NB4 (cell line): ENCODE data around the gene LAIR1.

Experiments
- DNase-seq: peaks from one replicate; pipeline ENCODE4 v3.0.0; 2010; ENCODE audit warnings: low read depth
- H3K4me3 ChIP-seq: one replicate; pipeline ENCODE4 v1.5.1; 2011; ENCODE audit warnings: mild to moderate bottlenecking, low read depth, low read length, moderate library complexity
- MYC ChIP-seq: IDR thresholded peaks from 2 replicates; pipeline ENCODE4 v1.6.1; 2011; ENCODE audit warnings: low read depth, low read length
- POLR2A ChIP-seq: IDR thresholded peaks from 2 replicates; pipeline ENCODE4 v1.6.1; 2011; ENCODE audit warnings: mild to moderate bottlenecking; ENCODE audit not compliant: insufficient read length; ENCODE audit errors: extremely low read depth
- TF ChIP-seq, protein P1 (sequence below): IDR thresholded peaks from one replicate; pipeline ENCODE4 v1.5.1; 2012; ENCODE audit warnings: low read depth, low read length
- TF ChIP-seq, protein P2 (sequence below): IDR thresholded peaks from 2 replicates; pipeline ENCODE4 v1.6.1; 2011; ENCODE audit warnings: low read depth, low read length

LAIR1 gene

DNA sequence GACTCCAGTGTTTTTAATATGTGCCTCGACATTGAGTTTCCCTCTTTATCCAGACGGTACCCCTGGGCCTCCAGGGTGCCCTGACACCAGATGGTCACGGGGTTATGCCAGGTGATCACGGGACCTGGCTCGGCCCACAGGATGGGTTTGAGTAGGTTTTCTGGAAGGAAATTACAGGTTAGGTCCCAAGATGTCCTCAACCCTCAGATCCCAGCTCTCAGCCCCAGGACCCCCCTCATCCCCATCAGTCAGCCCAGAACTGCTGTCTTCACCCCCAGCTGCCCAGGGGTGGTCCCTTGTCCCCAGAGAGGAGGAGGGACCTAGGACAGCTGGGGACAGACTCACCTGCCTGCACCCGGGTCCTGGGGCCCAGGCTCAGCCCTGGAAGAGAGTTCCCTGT lies 26.2 kb downstream of the LAIR1 start:
- DNase-seq: no peak
- TF ChIP-seq, protein P1, sequence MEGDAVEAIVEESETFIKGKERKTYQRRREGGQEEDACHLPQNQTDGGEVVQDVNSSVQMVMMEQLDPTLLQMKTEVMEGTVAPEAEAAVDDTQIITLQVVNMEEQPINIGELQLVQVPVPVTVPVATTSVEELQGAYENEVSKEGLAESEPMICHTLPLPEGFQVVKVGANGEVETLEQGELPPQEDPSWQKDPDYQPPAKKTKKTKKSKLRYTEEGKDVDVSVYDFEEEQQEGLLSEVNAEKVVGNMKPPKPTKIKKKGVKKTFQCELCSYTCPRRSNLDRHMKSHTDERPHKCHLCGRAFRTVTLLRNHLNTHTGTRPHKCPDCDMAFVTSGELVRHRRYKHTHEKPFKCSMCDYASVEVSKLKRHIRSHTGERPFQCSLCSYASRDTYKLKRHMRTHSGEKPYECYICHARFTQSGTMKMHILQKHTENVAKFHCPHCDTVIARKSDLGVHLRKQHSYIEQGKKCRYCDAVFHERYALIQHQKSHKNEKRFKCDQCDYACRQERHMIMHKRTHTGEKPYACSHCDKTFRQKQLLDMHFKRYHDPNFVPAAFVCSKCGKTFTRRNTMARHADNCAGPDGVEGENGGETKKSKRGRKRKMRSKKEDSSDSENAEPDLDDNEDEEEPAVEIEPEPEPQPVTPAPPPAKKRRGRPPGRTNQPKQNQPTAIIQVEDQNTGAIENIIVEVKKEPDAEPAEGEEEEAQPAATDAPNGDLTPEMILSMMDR: no peak
- TF ChIP-seq MYC (no peak), POLR2A (no peak)
- TF ChIP-seq, protein P2, sequence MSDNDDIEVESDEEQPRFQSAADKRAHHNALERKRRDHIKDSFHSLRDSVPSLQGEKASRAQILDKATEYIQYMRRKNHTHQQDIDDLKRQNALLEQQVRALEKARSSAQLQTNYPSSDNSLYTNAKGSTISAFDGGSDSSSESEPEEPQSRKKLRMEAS: no peak
- no peak overlapping the region for H3K4me3 ChIP-seq

DNA sequence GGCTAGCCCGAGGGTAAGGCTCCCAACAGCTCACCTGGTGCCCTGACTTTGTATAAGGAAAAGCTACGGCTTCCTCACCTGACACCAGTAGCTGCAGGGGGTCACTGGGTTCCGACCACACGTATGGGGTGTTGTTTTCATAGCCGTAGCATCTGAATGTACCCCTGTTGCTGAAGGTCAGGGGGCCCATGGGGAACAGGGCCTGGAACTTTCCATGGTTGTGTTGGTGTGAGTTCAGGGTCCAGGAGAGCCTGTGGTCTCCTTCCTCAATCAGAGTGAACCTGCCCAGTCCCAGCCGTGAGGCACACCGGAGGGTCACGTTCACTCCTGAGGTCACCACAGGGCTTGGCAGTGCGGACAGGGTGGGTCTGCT lies 26.9 kb downstream of the LAIR1 start:
- TF ChIP-seq MYC (no peak), POLR2A (no peak)
- TF ChIP-seq, protein P1: no peak
- TF ChIP-seq, protein P2: no peak
- H3K4me3 ChIP-seq: no peak overlapping the region
- no peak for DNase-seq

DNA sequence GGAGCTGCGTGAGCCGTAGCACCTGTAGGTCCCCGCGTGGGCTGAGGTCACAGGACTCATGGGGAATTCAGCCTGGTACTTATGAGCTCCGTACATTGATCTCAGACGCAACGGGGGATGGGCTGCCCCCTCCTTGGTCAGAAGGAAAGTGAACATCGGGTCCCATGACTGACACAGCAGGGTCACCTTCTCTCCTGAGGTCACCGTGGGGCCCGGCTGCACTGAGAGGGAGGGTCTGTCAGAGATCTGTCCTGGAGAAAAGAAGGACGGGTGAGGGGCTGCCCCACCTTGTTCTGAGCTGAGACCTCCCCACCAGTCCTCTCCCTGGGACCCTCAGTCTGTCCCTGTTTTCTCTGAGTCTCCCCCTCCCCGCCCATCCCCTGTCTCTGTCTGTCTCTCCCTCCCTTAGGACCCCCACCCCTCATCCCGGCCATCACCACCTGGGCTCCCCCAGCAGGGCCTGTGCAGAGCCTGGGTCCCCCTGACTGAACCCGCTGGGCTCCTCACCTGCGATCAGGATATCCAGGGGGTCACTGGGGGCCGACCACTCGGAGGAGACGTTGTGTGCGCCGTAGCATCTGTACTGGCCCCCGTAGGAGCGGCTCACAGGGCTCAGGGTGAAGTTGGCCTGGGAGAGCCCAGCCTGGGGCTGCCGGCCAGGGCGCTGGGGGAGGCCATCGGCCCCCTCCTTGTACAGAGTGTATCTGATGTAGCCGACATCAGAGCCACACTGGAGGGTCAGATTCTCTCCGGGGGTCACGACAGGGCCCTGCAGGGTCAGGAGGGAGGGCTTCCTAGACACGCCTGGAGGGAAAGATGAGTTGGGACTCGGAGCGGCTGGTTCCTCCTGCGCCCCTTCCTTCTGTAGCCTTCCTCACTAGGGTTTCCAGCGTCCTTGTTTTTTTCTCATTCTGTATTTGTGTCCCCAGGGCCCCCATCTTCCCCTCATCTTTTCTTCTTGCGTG lies 27.6 kb downstream of the LAIR1 start:
- TF ChIP-seq POLR2A: no peak
- TF ChIP-seq MYC: no peak
- TF ChIP-seq, protein P1: no peak
- TF ChIP-seq, protein P2: no peak
- DNase-seq: no peak
- no peak overlapping the region for H3K4me3 ChIP-seq

DNA sequence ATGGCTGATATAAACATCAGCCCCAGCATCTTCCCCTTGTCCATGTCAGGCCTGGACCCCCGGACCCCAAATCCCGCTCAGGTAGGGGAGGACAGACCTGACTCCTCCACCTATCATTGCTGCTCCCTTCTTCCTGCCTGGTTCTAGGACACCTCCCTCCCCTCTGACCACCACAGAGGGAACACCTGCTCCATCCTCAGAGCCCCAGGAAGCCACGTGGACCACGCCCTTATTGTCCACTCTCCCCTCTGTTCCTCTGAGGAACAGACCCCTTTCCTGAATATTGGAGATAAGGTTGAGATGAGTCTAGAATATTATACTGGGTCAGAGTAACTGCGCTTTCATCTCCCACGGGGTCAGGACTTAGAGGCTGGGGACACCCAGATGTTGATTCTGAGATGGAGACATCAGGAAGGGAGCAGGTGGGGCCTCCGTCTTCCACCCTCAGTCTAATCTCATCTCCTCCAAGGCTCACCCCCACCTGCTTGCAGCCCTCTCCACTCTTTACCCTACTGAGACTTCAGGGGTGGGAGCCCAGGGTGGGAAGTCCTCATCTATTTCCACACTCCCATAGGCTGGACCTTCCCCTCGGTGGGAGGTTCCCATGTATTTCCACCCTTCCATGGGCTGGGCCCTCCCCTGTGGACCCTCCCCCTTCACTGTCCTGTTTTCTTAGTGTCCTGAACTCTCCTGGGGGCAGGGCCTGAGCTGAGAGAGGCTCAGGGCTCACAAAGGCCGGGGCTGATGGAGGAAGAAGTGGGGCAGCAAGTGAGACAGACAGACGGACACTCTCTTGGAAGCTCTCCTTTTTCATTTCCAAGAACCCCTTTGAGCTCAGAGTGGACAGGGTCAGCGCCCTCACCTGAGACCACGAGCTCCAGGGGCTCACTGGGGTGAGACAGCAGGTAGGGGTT lies 28.5 kb downstream of the LAIR1 start:
- H3K4me3 ChIP-seq: no peak overlapping the region
- TF ChIP-seq, protein P2: no peak
- TF ChIP-seq POLR2A (no peak), MYC (no peak)
- TF ChIP-seq, protein P1: no peak

DNA sequence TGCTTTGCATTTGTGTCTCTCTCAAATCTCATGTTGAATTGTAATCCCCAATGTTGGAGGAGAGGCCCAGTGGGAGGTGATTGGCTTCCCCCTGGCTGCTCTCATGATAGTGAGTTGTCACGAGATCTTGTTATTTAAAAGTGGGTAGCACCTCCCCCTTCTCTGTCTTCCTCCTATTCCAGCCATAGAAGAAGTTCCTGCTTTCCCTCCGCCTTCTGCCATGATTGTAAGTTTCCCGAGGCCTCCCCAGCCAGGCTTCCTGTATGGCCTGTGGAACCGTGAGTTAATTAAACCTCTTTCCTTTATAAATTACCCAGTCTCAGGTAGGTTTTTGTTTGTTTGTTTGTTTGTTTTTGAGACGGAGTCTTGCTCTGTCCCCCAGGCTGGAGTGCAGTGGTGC lies 29.6 kb downstream of the LAIR1 start:
- no peak for TF ChIP-seq MYC
- TF ChIP-seq, protein P1: no peak
- TF ChIP-seq POLR2A: no peak
- TF ChIP-seq, protein P2: no peak
- DNase-seq: no peak
- H3K4me3 ChIP-seq: no peak overlapping the region

More for the DNA sequence above, 28.5 kb downstream of the LAIR1 start:
- DNase-seq: no peak
